Middle frontal gyrus (tissue), 1 donor: ENCODE data around the gene NFKBIL1.

Source experiments
- DNase-seq: peaks from one replicate; pipeline ENCODE4 v3.0.0-alpha.2; 2015; ENCODE audit warnings: low spot score; ENCODE audit errors: extremely low spot score

NFKBIL1 gene

GRCh38 chr6:31559958-31560696 is 12.7 kb downstream of the NFKBIL1 start:
- no peak for DNase-seq

- no peak for DNase-seq
Observed at GRCh38 chr6:31560697-31561058, 13.3 kb downstream of the NFKBIL1 start.

- no peak for DNase-seq
Observed at GRCh38 chr6:31567531-31568370, 20.3 kb downstream of the NFKBIL1 start.

GRCh38 chr6:31568537-31568961 is 21.1 kb downstream of the NFKBIL1 start:
- DNase-seq = no peak

- no peak for DNase-seq
Observed at GRCh38 chr6:31569861-31570536, 22.6 kb downstream of the NFKBIL1 start.

GRCh38 chr6:31572041-31572911 is 24.9 kb downstream of the NFKBIL1 start, which contains the start of gene LTA:
LTA (plus strand) TSS chr6:31572289; CDS start chr6:31572743, 454 bp downstream.
- DNase-seq = no peak

- DNase-seq = no peak
Observed at GRCh38 chr6:31573239-31574105, 26.1 kb downstream of the NFKBIL1 start.

- no peak for DNase-seq
Observed at GRCh38 chr6:31574106-31575061, 27.0 kb downstream of the NFKBIL1 start.

GRCh38 chr6:31575335-31575901 is 28.0 kb downstream of the NFKBIL1 start, which contains the start of gene TNF:
TNF (plus strand) TSS chr6:31575565; CDS start chr6:31575742, 177 bp downstream.
- no peak for DNase-seq

- no peak for DNase-seq
Observed at GRCh38 chr6:31575952-31576685, 28.7 kb downstream of the NFKBIL1 start.

GRCh38 chr6:31576897-31577578 is 29.6 kb downstream of the NFKBIL1 start:
- no peak for DNase-seq

GRCh38 chr6:31577579-31577966 is 30.2 kb downstream of the NFKBIL1 start:
- DNase-seq = no peak

- no peak for DNase-seq
Observed at GRCh38 chr6:31578184-31579118, 31.0 kb downstream of the NFKBIL1 start.

GRCh38 chr6:31579119-31579505 is 31.7 kb downstream of the NFKBIL1 start:
- no peak for DNase-seq

- no peak for DNase-seq
Observed at GRCh38 chr6:31579546-31580437, 32.4 kb downstream of the NFKBIL1 start.
